ENCODE measurements around the gene APPL1. TPM values are rescaled to one million over a fixed set of nuclear protein-coding genes. Genes with fewer than 3 reads are reported as not detected.

The APPL1 gene
- total and polyA plus RNA-seq, 2 of the 4 experiments (the other 2 are of a cell fraction) = 9.6 to 46.2 TPM

DNA sequence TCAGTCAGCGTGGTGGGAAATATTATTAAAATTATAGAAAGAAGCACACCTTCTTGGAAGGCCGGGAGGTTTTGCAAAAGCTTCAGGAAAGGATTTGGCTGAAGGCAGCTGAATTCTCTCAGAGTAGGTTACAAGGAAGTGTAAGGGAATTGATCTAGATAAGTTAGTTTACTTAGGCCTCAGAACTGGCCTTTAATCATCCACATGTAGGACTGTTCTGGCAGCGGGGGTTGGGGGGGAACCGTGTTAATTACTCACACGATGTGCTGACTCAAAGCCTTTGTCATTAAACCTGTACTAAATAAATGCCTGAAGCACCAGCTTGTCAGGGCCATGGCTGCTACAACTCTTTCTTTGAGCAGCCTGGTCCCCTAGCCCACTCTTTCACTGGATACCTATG lies 52.2 kb downstream of the APPL1 start:
- no peak overlapping the region for H3K9ac ChIP-seq (ENCODE audit: low read depth, low read length)
- no peak overlapping the region for H3K14ac ChIP-seq (replicated peaks; ENCODE audit: low read depth, low read length)
- no peak overlapping the region for H3K56ac ChIP-seq (ENCODE audit: extremely low read depth, insufficient read depth, low read length)
- ChIA-PET POLR2A (ENCODE audit: unreplicated experiment) (no interaction called here), CTCF (no interaction called here)
- H4K8ac ChIP-seq (ENCODE audit: low read depth in 2 of 2, low read length in 2 of 2) = no peak overlapping the region
- no peak overlapping the region for H3K4me3 ChIP-seq (ENCODE audit: insufficient read depth, low read depth, low read length)
- ATAC-seq (ENCODE audit: low read depth) (no peak), DNase-seq (no peak)
- peaks cover 3% of the 10 kb centered on the region; the same call in 1 of the 2 replicates for H3K9me3 ChIP-seq (ENCODE audit: control insufficient read depth, insufficient read depth, low read length)
- H4K20me1 ChIP-seq (ENCODE audit: insufficient read depth, low read length) = no peaks in the 10 kb centered on the region
- H2AK9ac ChIP-seq (replicated peaks; ENCODE audit: low read depth, low read length, poor library complexity) = no peak overlapping the region
- no peak overlapping the region for H2AFZ ChIP-seq (replicated peaks; ENCODE audit: low read length, poor library complexity)
- no peak overlapping the region for H3K4me2 ChIP-seq (ENCODE audit: low read depth, low read length)
- no peak overlapping the region for H2BK20ac ChIP-seq (ENCODE audit: low read depth, low read length)
- no peak overlapping the region for H2BK120ac ChIP-seq (ENCODE audit: low read depth, low read length)
- peaks cover 6% of the 10 kb centered on the region for H3K4me1 ChIP-seq (ENCODE audit: control insufficient read depth, insufficient read depth, low read length)
- H4K91ac ChIP-seq (ENCODE audit: insufficient read depth, low read depth, low read length) = no peak overlapping the region
- no peak overlapping the region for H3K27ac ChIP-seq (ENCODE audit: insufficient read depth, low read length)
- no peak overlapping the region for H4K5ac ChIP-seq (ENCODE audit: low read depth, low read length)
- H3K23ac ChIP-seq (ENCODE audit: low read depth, low read length) = no peak overlapping the region
- in situ Hi-C loops (cut with MboI; ENCODE audit: low sequenced_read_pairs) (no loop called here), dilution Hi-C loops (cut with HindIII; ENCODE audit: low sequenced_read_pairs, unreplicated experiment) (no loop called here), intact Hi-C loops (cut with micrococcal nuclease) (no loop called here)
- no peaks in the 10 kb centered on the region for H3K27me3 ChIP-seq (ENCODE audit: control insufficient read depth, insufficient read depth, low read length)
- no peak overlapping the region for H2AK5ac ChIP-seq (ENCODE audit: low read depth, low read length)
- BruUV-seq (replicated peaks) = no TSS peak
- H3K4ac ChIP-seq (ENCODE audit: low read depth, low read length) = no peak overlapping the region
- no peak overlapping the region for H2BK5ac ChIP-seq (ENCODE audit: low read depth, low read length, poor library complexity, severe bottlenecking)
- 0 out of 2 replicates have a peak, but pooled peaks cover 2% of the 10 kb centered on the region for H3K36me3 ChIP-seq (ENCODE audit: control insufficient read depth, insufficient read depth, low read length)
- no CpG with 5 or more reads among the region's 5 CpGs for WGBS, 2 experiments (ENCODE audit: extremely low coverage in 2 of 2, insufficient read length in 1 of 2)
- TF ChIP-seq NFE2L2 (IDR thresholded peaks at IDR 0.05; ENCODE audit: low read depth, low read length) = no peak
- no peak for TF ChIP-seq CEBPB (IDR thresholded peaks at IDR 0.05; ENCODE audit: low read depth, low read length)
- no peak for TF ChIP-seq CHD1 (IDR thresholded peaks at IDR 0.05; ENCODE audit: low read depth, low read length)
- TF ChIP-seq MAFK (IDR thresholded peaks at IDR 0.05; ENCODE audit: low read depth, low read length) = no peak
- TF ChIP-seq ELK1 (IDR thresholded peaks at IDR 0.05; ENCODE audit: borderline replicate concordance, low read depth, low read length) = no peak
- no peak for TF ChIP-seq MXI1 (IDR thresholded peaks at IDR 0.05; ENCODE audit: borderline replicate concordance, low read depth, low read length)
- no peak for TF ChIP-seq POLR2A (IDR thresholded peaks at IDR 0.05; ENCODE audit: low read depth, low read length)
- TF ChIP-seq CTCF (conservative IDR thresholded peaks at IDR 0.05; ENCODE audit: low read depth, low read length) = no peak
- TF ChIP-seq RCOR1 (IDR thresholded peaks at IDR 0.05; ENCODE audit: insufficient replicate concordance, low read length) = no peak
- TF ChIP-seq FOS (IDR thresholded peaks at IDR 0.05; ENCODE audit: low read depth, low read length) = no peak
- no peak for TF ChIP-seq RAD21 (IDR thresholded peaks at IDR 0.05; ENCODE audit: low read length)
- TF ChIP-seq BHLHE40 (IDR thresholded peaks at IDR 0.05; ENCODE audit: low read depth, low read length) = no peak
- no peak for TF ChIP-seq SMC3 (IDR thresholded peaks at IDR 0.05; ENCODE audit: low read depth, low read length)
- no peak for TF ChIP-seq MAZ (IDR thresholded peaks at IDR 0.05; ENCODE audit: borderline replicate concordance, low read depth, low read length)
- TF ChIP-seq, protein P1, sequence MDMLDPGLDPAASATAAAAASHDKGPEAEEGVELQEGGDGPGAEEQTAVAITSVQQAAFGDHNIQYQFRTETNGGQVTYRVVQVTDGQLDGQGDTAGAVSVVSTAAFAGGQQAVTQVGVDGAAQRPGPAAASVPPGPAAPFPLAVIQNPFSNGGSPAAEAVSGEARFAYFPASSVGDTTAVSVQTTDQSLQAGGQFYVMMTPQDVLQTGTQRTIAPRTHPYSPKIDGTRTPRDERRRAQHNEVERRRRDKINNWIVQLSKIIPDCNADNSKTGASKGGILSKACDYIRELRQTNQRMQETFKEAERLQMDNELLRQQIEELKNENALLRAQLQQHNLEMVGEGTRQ (IDR thresholded peaks at IDR 0.05; ENCODE audit: low read depth, low read length) = no peak
- no peak for TF ChIP-seq RFX5 (IDR thresholded peaks at IDR 0.05; ENCODE audit: low read depth, low read length)
- H2BK15ac ChIP-seq (ENCODE audit: low read depth, low read length) = no peak overlapping the region
- H3K18ac ChIP-seq (ENCODE audit: low read depth, low read length) = no peak overlapping the region
- no peaks in the 10 kb centered on the region for H3K79me1 ChIP-seq (ENCODE audit: low read depth in 1 of 2, low read length in 2 of 2)
- H3K9me1 ChIP-seq (ENCODE audit: insufficient read depth, low read length) = peaks cover 7% of the 10 kb centered on the region

Measured in IMR-90 (cell line).